OCI-LY3 (cell line): Measurements from ENCODE around the gene DNAJC21.

Experiments used
- H2AFZ ChIP-seq: fragments of 200-600, 300-600 bp; shearing (Covaris generic); 2 replicates; pipeline ENCODE4 v1.6.0; 2014; ENCODE audit warnings: antibody characterized with exemption, low read depth, low read length
- H3K27ac ChIP-seq: fragments of 200-600, 300-600 bp; sonication (generic); 2 replicates; pipeline ENCODE4 v1.5.1; 2014; ENCODE audit warnings: mild to moderate bottlenecking, low read length, moderate library complexity, mixed read lengths
- H3K27me3 ChIP-seq: fragments of 200-600, 300-600 bp; sonication (generic); 2 replicates; pipeline ENCODE4 v1.6.1; 2014; ENCODE audit warnings: low read depth, low read length, mixed read lengths
- H3K36me3 ChIP-seq: fragments of 200-600, 300-600 bp; sonication (generic); replicated peaks from 2 replicates; pipeline ENCODE3; 2014; ENCODE audit warnings: low read depth, low read length, mixed read lengths
- H3K4me1 ChIP-seq: fragments of 300-600, 200-600 bp; sonication (generic); 2 replicates; pipeline ENCODE4 v1.6.1; 2014; ENCODE audit warnings: low read length, mixed read lengths
- H3K4me2 ChIP-seq: fragments of 200-600, 300-600 bp; sonication (generic); 2 replicates; pipeline ENCODE4 v1.6.1; 2014; ENCODE audit warnings: low read length, mixed read lengths
- H3K4me3 ChIP-seq: fragments of 300-600, 200-600 bp; sonication (generic); 2 replicates; pipeline ENCODE4 v1.5.1; 2014; ENCODE audit warnings: antibody characterized with exemption, mild to moderate bottlenecking, low read length, moderate library complexity
- H3K79me2 ChIP-seq: fragments of 300-600, 200-600 bp; shearing (Covaris generic); 2 replicates; pipeline ENCODE4 v1.6.1; 2014; ENCODE audit warnings: mild to moderate bottlenecking, low read length, mixed read lengths
- H3K9ac ChIP-seq: fragments of 300-600, 200-600 bp; shearing (Covaris generic); 2 replicates; pipeline ENCODE4 v1.6.0; 2014; ENCODE audit warnings: mild to moderate bottlenecking, low read length, moderate library complexity
- H3K9me3 ChIP-seq: fragments of 200-600, 300-600 bp; shearing (Covaris generic); 2 replicates; pipeline ENCODE4 v1.6.1; 2014; ENCODE audit warnings: low read length, mixed read lengths; ENCODE audit not compliant: insufficient read depth
- H4K20me1 ChIP-seq: fragments of 200-600, 300-600 bp; sonication (generic); 2 replicates; pipeline ENCODE4 v1.6.1; 2016; ENCODE audit warnings: low read length, mixed read lengths; ENCODE audit not compliant: insufficient read depth
- CTCF ChIP-seq: fragments of 200-600, 300-600 bp; sonication (generic); IDR thresholded peaks from 2 replicates; pipeline ENCODE4 v1.5.1; 2014; ENCODE audit warnings: antibody characterized with exemption, low read length, low read depth
- EZH2phosphoT487 ChIP-seq: fragments of 200-600 bp; shearing (Covaris generic); IDR thresholded peaks from 2 replicates; pipeline ENCODE4 v1.6.1; 2018; ENCODE audit warnings: antibody characterized with exemption, mixed run types, low read depth

DNAJC21 gene

GRCh38 chr5:35004200-35004599, 74.8 kb downstream of the DNAJC21 start:
- Histone ChIP-seq H3K4me3 (no peak overlapping the region), H2AFZ (no peak overlapping the region)

GRCh38 chr5:35004771-35005170, 75.4 kb downstream of the DNAJC21 start:
- Histone ChIP-seq H3K27ac (no peak overlapping the region), H3K4me1 (peaks cover 28% of the 10 kb centered on the region), H3K9ac (no peak overlapping the region), H3K27me3 (no peaks in the 10 kb centered on the region), H3K4me3 (no peak overlapping the region), H4K20me1 (no peaks in the 10 kb centered on the region), H3K4me2 (no peak overlapping the region), H3K36me3 (no peaks in the 10 kb centered on the region), H3K9me3 (no peaks in the 10 kb centered on the region), H2AFZ (no peak overlapping the region), H3K79me2 (no peaks in the 10 kb centered on the region)
- TF ChIP-seq EZH2phosphoT487: no peak
- TF ChIP-seq CTCF: no peak

More at GRCh38 chr5:35004200-35004599, 74.8 kb downstream of the DNAJC21 start:
- Histone ChIP-seq H3K27ac (no peak overlapping the region), H3K9me3 (no peaks in the 10 kb centered on the region), H3K79me2 (no peaks in the 10 kb centered on the region), H3K27me3 (no peaks in the 10 kb centered on the region), H3K9ac (no peak overlapping the region), H4K20me1 (no peaks in the 10 kb centered on the region), H3K4me2 (peak overlapping the region; percentile 85; the same call in 1 of the 2 replicates), H3K4me1 (peaks cover 28% of the 10 kb centered on the region), H3K36me3 (no peaks in the 10 kb centered on the region)
- no peak for TF ChIP-seq EZH2phosphoT487
- TF ChIP-seq CTCF: no peak
